Measurements from ENCODE around the gene NES.
"Not testable (repeated sequence)": the region's sequence is repeated elsewhere in the genome, so short reads cannot be mapped to it uniquely, and the experiment has no call there.

NES gene

GRCh38 chr1:156644146-156644545 lies 33.1 kb downstream of the NES start:
- no peak for DNase-seq

- peak; percentile 52 for DNase-seq
These were observed 33.5 kb downstream of the NES start for GRCh38 chr1:156643778-156644092.

- no peak for DNase-seq
These were observed 34.0 kb downstream of the NES start for GRCh38 chr1:156643049-156643777.

GRCh38 chr1:156642265-156643048 lies 34.8 kb downstream of the NES start:
- no peak for DNase-seq

GRCh38 chr1:156641761-156642264 lies 35.4 kb downstream of the NES start, which contains the start of gene BCAN:
TSS of gene BCAN (plus strand) at chr1:156642117. CDS start at chr1:156646055, 3,938 bp downstream.
- DNase-seq = no peak

- DNase-seq = no peak
These were observed 36.1 kb downstream of the NES start for GRCh38 chr1:156640842-156641706.

GRCh38 chr1:156639601-156640101 lies 37.6 kb downstream of the NES start:
- no peak for DNase-seq

- DNase-seq = no peak
These were observed 38.8 kb downstream of the NES start for GRCh38 chr1:156638189-156638985.

- DNase-seq = no peak
These were observed 44.9 kb downstream of the NES start for GRCh38 chr1:156632355-156632754.

- DNase-seq = not testable (repeated sequence)
These were observed 46.1 kb downstream of the NES start for GRCh38 chr1:156631152-156631551.

GRCh38 chr1:156629823-156630449 lies 47.3 kb downstream of the NES start:
- DNase-seq = no peak

- DNase-seq = no peak
These were observed 49.8 kb downstream of the NES start for GRCh38 chr1:156627313-156627880.

- DNase-seq = no peak
These were observed 51.1 kb downstream of the NES start for GRCh38 chr1:156626079-156626438.

GRCh38 chr1:156625436-156626078 lies 51.6 kb downstream of the NES start:
- no peak for DNase-seq

- DNase-seq = no peak
These were observed 52.3 kb downstream of the NES start for GRCh38 chr1:156624814-156625435.

- DNase-seq = no peak
These were observed 53.0 kb downstream of the NES start for GRCh38 chr1:156623946-156624813.

GRCh38 chr1:156622581-156623297 lies 54.5 kb downstream of the NES start:
- DNase-seq = no peak

- no peak for DNase-seq
These were observed 57.6 kb downstream of the NES start for GRCh38 chr1:156619582-156619955.

Data from SIG-M5 (cell line).